NCI-H69 (cell line): ENCODE results near the gene ITGAD.

Source experiments
- DNase-seq: peaks from one replicate; lab custom pipeline; 2025; lab: John Stamatoyannopoulos, UW

ITGAD gene

GRCh38 chr16:31459687-31460581 lies 66.8 kb downstream of the ITGAD start:
- peak; percentile 99 for DNase-seq

- DNase-seq, result peak; percentile 54
Measured at GRCh38 chr16:31460582-31461002, 67.5 kb downstream of the ITGAD start.

DNA sequence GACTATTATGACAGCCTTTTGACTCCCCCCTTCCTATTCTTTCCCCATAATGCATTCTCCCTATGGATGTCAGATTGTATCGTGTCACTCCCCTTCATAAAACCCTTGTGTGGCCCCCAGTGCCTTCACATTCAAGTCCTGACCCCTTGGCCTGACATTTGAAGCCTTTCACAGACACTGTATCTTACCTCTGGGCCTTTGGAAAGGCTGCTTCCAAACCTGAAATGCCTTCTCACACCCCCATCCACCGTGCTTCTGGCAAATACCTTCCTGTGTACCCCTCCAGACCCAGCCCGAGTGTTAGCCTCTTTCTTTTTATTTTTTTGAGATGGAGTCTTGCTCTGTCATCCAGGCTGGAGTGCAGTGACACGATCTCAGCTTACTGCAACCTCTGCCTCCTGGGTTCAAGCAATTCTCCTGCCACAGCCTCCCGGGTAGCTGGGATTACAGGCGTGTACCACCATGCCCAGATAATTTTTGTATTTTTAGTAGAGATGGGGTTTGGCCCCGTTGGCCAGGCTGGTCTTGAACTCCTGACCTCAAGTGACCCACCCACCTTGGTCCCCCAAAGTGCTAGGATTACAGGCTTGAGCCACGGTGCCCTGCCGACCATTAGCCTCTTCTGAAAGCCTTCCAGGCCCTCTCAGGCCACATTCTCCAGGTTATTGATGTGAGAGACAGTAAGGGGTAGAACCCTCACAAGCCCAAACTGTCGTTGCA lies 68.2 kb downstream of the ITGAD start:
- no peak for DNase-seq

GRCh38 chr16:31461921-31462804 lies 69.0 kb downstream of the ITGAD start:
- no peak for DNase-seq

GRCh38 chr16:31464348-31464769 lies 71.2 kb downstream of the ITGAD start:
- DNase-seq, result no peak

- no peak for DNase-seq
Measured at GRCh38 chr16:31464781-31465260, 71.7 kb downstream of the ITGAD start.

DNA sequence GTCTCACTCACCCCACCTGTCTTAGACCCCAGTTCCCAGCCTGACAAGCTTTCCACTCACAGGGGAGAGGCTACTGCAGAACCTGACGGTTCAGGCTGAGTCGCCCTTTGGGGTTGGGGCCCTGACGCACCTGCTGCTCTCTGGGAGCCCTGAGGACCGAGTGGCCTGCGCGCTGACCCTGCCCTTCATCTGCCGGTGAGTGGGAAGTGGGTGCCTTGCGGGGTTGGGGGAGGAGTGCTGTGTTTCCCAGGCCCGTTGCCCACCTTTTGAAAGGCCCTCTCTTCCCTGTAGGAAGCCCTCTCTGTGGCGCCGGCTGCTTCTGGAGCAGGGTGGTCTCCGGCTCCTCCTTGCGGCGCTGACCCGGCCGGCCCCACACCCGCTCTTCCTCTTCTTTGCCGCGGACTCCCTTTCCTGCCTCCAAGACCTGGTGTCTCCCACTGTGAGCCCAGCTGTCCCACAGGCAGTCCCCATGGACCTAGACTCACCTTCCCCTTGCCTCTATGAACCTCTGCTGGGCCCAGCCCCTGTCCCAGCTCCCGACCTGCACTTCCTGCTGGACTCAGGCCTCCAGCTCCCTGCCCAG lies 72.7 kb downstream of the ITGAD start:
- DNase-seq, result no peak

GRCh38 chr16:31466381-31466841 lies 73.3 kb downstream of the ITGAD start:
- DNase-seq, result no peak

- no peak for DNase-seq
Measured at GRCh38 chr16:31467151-31467773, 74.1 kb downstream of the ITGAD start.

GRCh38 chr16:31467858-31468257 lies 74.7 kb downstream of the ITGAD start:
- DNase-seq, result no peak

DNA sequence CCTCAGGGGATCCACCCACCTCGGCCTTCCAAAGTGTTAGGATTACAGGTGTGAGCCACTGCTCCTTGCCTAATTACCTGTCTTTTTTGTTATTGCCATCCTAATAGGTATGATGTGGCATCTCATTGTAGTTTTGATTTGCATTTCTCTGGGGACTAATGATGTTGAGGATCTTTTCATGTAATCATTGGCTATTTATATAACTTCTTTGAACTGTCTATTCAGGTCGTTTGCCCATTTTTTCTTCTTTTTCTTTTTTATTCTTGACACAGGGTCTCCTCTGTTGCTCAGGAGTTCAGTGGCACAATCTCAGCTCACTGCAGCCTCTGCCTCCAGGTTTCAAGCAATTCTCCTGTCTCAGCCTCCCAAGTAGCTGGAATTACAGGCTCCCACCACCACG lies 77.5 kb downstream of the ITGAD start:
- no peak for DNase-seq

GRCh38 chr16:31471241-31471874 lies 78.2 kb downstream of the ITGAD start:
- DNase-seq, result no peak

- peak; percentile 51 for DNase-seq
Measured at GRCh38 chr16:31471875-31472708, 79.0 kb downstream of the ITGAD start, which contains the start of gene TGFB1I1. Gene TGFB1I1 (plus strand): TSS chr16:31472152. CDS start chr16:31472189, 37 bp downstream.

GRCh38 chr16:31472709-31473203 lies 79.6 kb downstream of the ITGAD start:
- DNase-seq, result peak; percentile 87

GRCh38 chr16:31473264-31473984 lies 80.3 kb downstream of the ITGAD start:
- DNase-seq, result no peak

GRCh38 chr16:31474173-31474714 lies 81.1 kb downstream of the ITGAD start:
- DNase-seq, result no peak

DNA sequence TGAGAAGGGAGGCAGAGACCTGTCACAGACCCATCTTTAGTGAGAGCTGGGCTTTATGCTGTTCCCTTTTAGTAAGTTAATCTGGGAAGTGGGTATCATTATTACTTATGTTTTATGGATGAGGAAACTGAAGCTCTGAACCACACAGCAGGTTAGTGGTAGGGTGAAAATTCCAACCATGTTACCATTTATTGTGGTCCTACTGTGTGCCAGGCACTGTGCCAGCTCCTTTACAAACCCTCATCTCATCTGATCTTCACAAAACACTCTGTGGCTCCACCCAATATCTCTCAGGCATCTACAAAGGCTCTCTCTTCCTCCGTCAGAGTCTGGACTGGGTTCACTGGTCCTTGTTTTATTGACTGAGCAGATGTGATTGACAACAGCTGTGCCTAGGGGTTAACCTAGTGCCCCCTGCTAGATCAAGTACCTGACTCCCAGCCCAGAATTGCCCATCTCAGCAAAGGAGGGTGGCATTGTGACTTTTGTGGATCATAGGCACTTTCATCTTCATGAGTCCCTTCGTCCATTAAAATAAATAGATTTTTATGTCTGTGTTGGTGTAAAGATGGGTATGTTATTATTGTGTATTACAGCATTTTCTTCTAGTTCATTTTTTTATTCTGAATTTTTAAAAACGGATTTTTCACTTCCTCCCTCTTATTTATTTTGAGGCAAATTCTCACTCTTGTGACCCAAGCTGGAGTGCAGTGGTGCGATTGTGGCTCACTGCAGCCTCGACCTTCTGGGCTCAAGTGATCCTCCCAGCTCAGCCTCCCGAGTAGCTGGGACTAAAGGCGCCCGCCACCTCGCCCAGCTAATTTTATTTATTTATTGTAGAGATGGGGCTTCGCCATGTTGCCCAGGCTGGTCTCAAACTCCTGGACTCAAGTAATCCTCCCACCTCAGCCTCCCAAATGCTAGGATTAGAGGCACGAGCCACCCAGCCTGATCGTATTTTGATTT lies 81.9 kb downstream of the ITGAD start:
- no peak for DNase-seq
